Endothelial cell of umbilical vein (primary cell): ENCODE measurements around the gene RASL12. TPM values are rescaled to one million over a fixed set of nuclear protein-coding genes. Genes with fewer than 3 reads are reported as not detected.

Experiments
- BruUV-seq: library from RNA; stranded (reverse); fragments of 400-500 nt; replicated peaks from 2 replicates; lab custom pipeline; 2021; lab: Mats Ljungman, UMichigan
- CTCF ChIA-PET: fragments of 300-600, 350-600 bp; sonication (Branson Sonifier 250); formaldehyde crosslinking; loops from one replicate; lab custom pipeline; 2021; ENCODE audit warnings: antibody characterized with exemption, inconsistent platforms; lab: Charles Lee
- POLR2A ChIA-PET: fragments of 300-600, 350-600 bp; sonication (Branson Sonifier 250); formaldehyde crosslinking; loops from one replicate; lab custom pipeline; 2021; ENCODE audit warnings: antibody characterized with exemption, inconsistent platforms; lab: Charles Lee
- DNase-seq: peaks from one replicate; pipeline ENCODE4 v3.0.0-alpha.2; 2011; ENCODE audit warnings: low read depth, low spot score
- FAIRE-seq: peaks from 2 replicates; lab custom pipeline; 2011; peaks lifted over from hg19 to GRCh38; lab: Jason Lieb, UNC
- H2AFZ ChIP-seq: 2 replicates; pipeline ENCODE4 v1.6.0; 2012; ENCODE audit warnings: low read depth, low read length, control low read depth, inconsistent platforms
- H3K27ac ChIP-seq: 2 replicates; pipeline ENCODE4 v1.5.1; 2011; ENCODE audit warnings: low read depth, mild to moderate bottlenecking, control low read depth, low read length, moderate library complexity; ENCODE audit not compliant: insufficient read depth
- H3K27me3 ChIP-seq, 2 experiments: 2 replicates each; pipeline versions ENCODE4 v1.6.0 to v1.6.1; 2011; ENCODE audit warnings: low read length in 2 of 2, mixed read lengths in 1 of 2; ENCODE audit not compliant: control insufficient read depth in 2 of 2, insufficient read depth in 2 of 2
- H3K36me3 ChIP-seq, 2 experiments: 2 replicates in 1 of 2; 3 replicates in 1 of 2; pipeline ENCODE4 v1.5.1; 2011; ENCODE audit warnings: low read length in 2 of 2, mild to moderate bottlenecking in 1 of 2, moderate library complexity in 1 of 2; ENCODE audit not compliant: control insufficient read depth in 2 of 2, insufficient read depth in 2 of 2; ENCODE audit errors: extremely low read depth in 1 of 2
- H3K4me1 ChIP-seq: 3 replicates; pipeline ENCODE4 v1.5.1; 2011; ENCODE audit warnings: mild to moderate bottlenecking, low read length; ENCODE audit not compliant: control insufficient read depth, insufficient read depth; ENCODE audit errors: extremely low read depth
- H3K4me2 ChIP-seq: 2 replicates; pipeline ENCODE4 v1.6.1; 2011; ENCODE audit warnings: low read length, control low read depth, mixed read lengths; ENCODE audit not compliant: insufficient read depth
- H3K4me3 ChIP-seq, 3 experiments: fragments of 200-600 bp in 1 of 3; sonication (generic), shearing (Covaris generic) in 1 of 3; replicated peaks in 1 of 3; 2 replicates each; pipeline ENCODE4 v1.5.1; 2011 to 2016; ENCODE audit warnings: control low read depth in 3 of 3, low read length in 3 of 3, mild to moderate bottlenecking in 2 of 3, inconsistent platforms in 1 of 3, low read depth in 1 of 3, moderate library complexity in 1 of 3; ENCODE audit not compliant: insufficient read depth in 1 of 3
- H3K79me2 ChIP-seq: 2 replicates; pipeline ENCODE4 v1.6.0; 2012; ENCODE audit warnings: low read length, inconsistent platforms; ENCODE audit not compliant: control insufficient read depth, insufficient read depth
- H3K9ac ChIP-seq: replicated peaks from 2 replicates; pipeline ENCODE3; 2011; ENCODE audit warnings: low read length, control low read depth; ENCODE audit not compliant: insufficient read depth; ENCODE audit errors: extremely low read depth
- H3K9me1 ChIP-seq: replicated peaks from 3 replicates; pipeline ENCODE4 v1.6.0; 2011; ENCODE audit warnings: mild to moderate bottlenecking, low read length; ENCODE audit not compliant: control insufficient read depth, insufficient read depth; ENCODE audit errors: extremely low read depth
- H3K9me3 ChIP-seq: replicated peaks from 2 replicates; pipeline ENCODE4 v1.5.1; 2012; ENCODE audit warnings: low read length, inconsistent platforms; ENCODE audit not compliant: control insufficient read depth, insufficient read depth
- H4K20me1 ChIP-seq: replicated peaks from 2 replicates; pipeline ENCODE3; 2011; ENCODE audit warnings: mild to moderate bottlenecking, low read length; ENCODE audit not compliant: control insufficient read depth, insufficient read depth; ENCODE audit errors: extremely low read depth
- CTCF ChIP-seq, 2 donors: IDR thresholded peaks; 1 replicate in 1 of 2; 2 replicates in 1 of 2; pipeline ENCODE4 v1.5.1; 2011; ENCODE audit warnings: low read length in 2 of 2, mild to moderate bottlenecking in 2 of 2, moderate library complexity in 2 of 2, control low read depth in 1 of 2, inconsistent platforms in 1 of 2, low read depth in 1 of 2; ENCODE audit not compliant: insufficient read depth in 1 of 2; ENCODE audit errors: extremely low read depth in 1 of 2
- EZH2 ChIP-seq: IDR thresholded peaks from 2 replicates; pipeline ENCODE4 v1.6.1; 2012; ENCODE audit warnings: borderline replicate concordance, low read depth, mild to moderate bottlenecking, moderate library complexity, low read length, inconsistent platforms; ENCODE audit not compliant: severe bottlenecking
- FOS ChIP-seq: IDR thresholded peaks from 2 replicates; pipeline ENCODE4 v1.6.1; 2011; ENCODE audit warnings: mild to moderate bottlenecking, low read length, moderate library complexity, borderline replicate concordance; ENCODE audit not compliant: insufficient read depth
- GATA2 ChIP-seq: IDR thresholded peaks from 2 replicates; pipeline ENCODE4 v1.7.0; 2011; ENCODE audit warnings: low read depth, mild to moderate bottlenecking, moderate library complexity, mixed read lengths, low read length; ENCODE audit not compliant: insufficient read length, insufficient read depth
- JUN ChIP-seq: IDR thresholded peaks from 2 replicates; pipeline ENCODE4 v1.6.1; 2011; ENCODE audit warnings: borderline replicate concordance, low read depth; ENCODE audit not compliant: insufficient read length, insufficient read depth
- MYC ChIP-seq: IDR thresholded peaks from one replicate; pipeline ENCODE4 v1.6.1; 2011; ENCODE audit warnings: mild to moderate bottlenecking, low read depth, low read length
- POLR2A ChIP-seq: IDR thresholded peaks from 2 replicates; pipeline ENCODE4 v1.6.1; 2012; ENCODE audit warnings: low read depth, mild to moderate bottlenecking, control low read depth, low read length
- POLR2AphosphoS5 ChIP-seq: IDR thresholded peaks from 2 replicates; pipeline ENCODE4 v1.6.1; 2012; ENCODE audit warnings: low read depth, mild to moderate bottlenecking, control low read depth, low read length, moderate library complexity; ENCODE audit not compliant: insufficient read depth
- dilution Hi-C: fragments of 300-500 bp; cut with MboI; formaldehyde crosslinking; loops from one replicate; pipeline ENCODE4 v1.15.0; 2019; ENCODE audit warnings: low sequenced_read_pairs; ENCODE audit not compliant: extremely low pct_ligation_motif_present
- intact Hi-C: fragments of 100-400 bp; cut with micrococcal nuclease; formaldehyde crosslinking; loops from one replicate; pipeline ENCODE4 v1.10.0; 2022
- polyA plus RNA-seq, 4 experiments: library from polyadenylated mRNA; depleted of rRNA in 3 of 4; stranded (reverse) in 3 of 4; unstranded in 1 of 4; fragments of >200 nt; gene quantifications; 2 replicates each; pipeline versions ENCODE4 v1.2.1 to v1.2.3, GENCODE V29; 2011 to 2012; ENCODE audit warnings: missing spikeins in 1 of 4
- total RNA-seq: library from RNA; stranded (reverse); gene quantifications from 2 replicates; pipeline ENCODE4 v1.2.3, GENCODE V29; 2021
- TF ChIP-seq, protein P1 (sequence below): IDR thresholded peaks from 2 replicates; pipeline ENCODE4 v1.6.1; 2011; ENCODE audit not compliant: insufficient read depth, insufficient read length

The RASL12 gene
- total and polyA plus RNA-seq, 2 donors (not counting 3 experiments of a cell fraction or from before 2014, with no cell fraction given): not detected

GRCh38 chr15:65049418-65049840 is 18.4 kb downstream of the RASL12 start:
- BruUV-seq: no TSS peak
- no peaks in the 10 kb centered on the region for H3K27me3 ChIP-seq
- peaks cover 11% of the 10 kb centered on the region for H3K4me1 ChIP-seq
- peak overlapping the region; percentile 40 for H2AFZ ChIP-seq
- TF ChIP-seq, protein P1, sequence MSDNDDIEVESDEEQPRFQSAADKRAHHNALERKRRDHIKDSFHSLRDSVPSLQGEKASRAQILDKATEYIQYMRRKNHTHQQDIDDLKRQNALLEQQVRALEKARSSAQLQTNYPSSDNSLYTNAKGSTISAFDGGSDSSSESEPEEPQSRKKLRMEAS: peak; percentile 86
- TF ChIP-seq POLR2AphosphoS5: no peak
- FAIRE-seq (peak; percentile 99), DNase-seq (peak; percentile 92)
- CTCF ChIA-PET: interaction anchor here (0.9 to 2.6 kb wide), 3 partner anchors 12 to 52 kb away, joined by 5 to 15 read pairs (median 6); no protein-coding TSS in a partner anchor
- H3K9me1 ChIP-seq: no peaks in the 10 kb centered on the region
- H4K20me1 ChIP-seq: no peaks in the 10 kb centered on the region
- H3K4me2 ChIP-seq: peak overlapping the region; percentile 61
- H3K9ac ChIP-seq: no peak overlapping the region
- peak overlapping the region; percentile 2 to 35 (median 22) for H3K4me3 ChIP-seq
- dilution Hi-C loops (no loop called here), intact Hi-C loops (loop anchor here (1.0 to 2.0 kb wide), 2 partner anchors 17 to 84 kb away; partner anchors contain the start of gene PDCD7)
- no peak overlapping the region for H3K27ac ChIP-seq
- H3K9me3 ChIP-seq: no peaks in the 10 kb centered on the region
- H3K79me2 ChIP-seq: no peaks in the 10 kb centered on the region
- H3K36me3 ChIP-seq: no peaks in the 10 kb centered on the region
- POLR2A ChIA-PET: no interaction called here

- H4K20me1 ChIP-seq: no peaks in the 10 kb centered on the region
- dilution Hi-C loops (no loop called here), intact Hi-C loops (loop anchor here (2.0 kb wide), 1 partner anchor 15 kb away; no protein-coding TSS in a partner anchor)
- BruUV-seq: no TSS peak
- H3K9me1 ChIP-seq: no peaks in the 10 kb centered on the region
- H3K4me1 ChIP-seq: peaks cover 11% of the 10 kb centered on the region
- no peak overlapping the region for H3K27ac ChIP-seq
- no peaks in the 10 kb centered on the region for H3K27me3 ChIP-seq
- no peaks in the 10 kb centered on the region for H3K36me3 ChIP-seq
- no peak for TF ChIP-seq POLR2A
- TF ChIP-seq, protein P1: no peak
- no peak for TF ChIP-seq MYC
- no peak for TF ChIP-seq EZH2
- no peak for TF ChIP-seq FOS
- TF ChIP-seq CTCF (IDR thresholded peaks at IDR 0.05; ENCODE audit: extremely low read depth in 1 of 2, insufficient read depth in 1 of 2, low read depth in 1 of 2, low read length in 2 of 2): no peak
- no peak for TF ChIP-seq POLR2AphosphoS5
- TF ChIP-seq JUN: no peak
- TF ChIP-seq GATA2: no peak
- H3K4me2 ChIP-seq: no peak overlapping the region
- no peaks in the 10 kb centered on the region for H3K9me3 ChIP-seq
- no peaks in the 10 kb centered on the region for H3K79me2 ChIP-seq
- DNase-seq: no peak
- H3K9ac ChIP-seq: no peak overlapping the region
- ChIA-PET POLR2A (interaction anchor here (0.7 kb wide), 1 partner anchor 546 kb away, joined by 5 read pairs; no protein-coding TSS in a partner anchor), CTCF (interaction anchor here (0.7 to 0.9 kb wide), 4 partner anchors 8 to 309 kb away, joined by 3 to 6 read pairs (median 3); no protein-coding TSS in a partner anchor)
- H3K4me3 ChIP-seq: no peak overlapping the region
- FAIRE-seq: no peak
- H2AFZ ChIP-seq: no peak overlapping the region
Observed at GRCh38 chr15:65048241-65048640, 19.6 kb downstream of the RASL12 start.
